T-helper 2 cell (primary cell): ENCODE results near the gene LAMA2.

Experiments used
- DNase-seq, 5 experiments: peaks; one replicate each; pipeline versions ENCODE4 v3.0.0 to v3.0.0-alpha.2; 2012 to 2022

Gene LAMA2

GRCh38 chr6:129233458-129234134 is 350.7 kb downstream of the LAMA2 start:
- no peak for DNase-seq

- DNase-seq = no peak
Measured at GRCh38 chr6:129235167-129236000, 352.4 kb downstream of the LAMA2 start.

- DNase-seq = no peak
Measured at GRCh38 chr6:129236001-129236517, 353.1 kb downstream of the LAMA2 start.

GRCh38 chr6:129238991-129239390 is 356.1 kb downstream of the LAMA2 start:
- DNase-seq = no peak

GRCh38 chr6:129239825-129240491 is 357.0 kb downstream of the LAMA2 start:
- no peak for DNase-seq

GRCh38 chr6:129240492-129240853 is 357.5 kb downstream of the LAMA2 start:
- no peak for DNase-seq

- DNase-seq = no peak
Measured at GRCh38 chr6:129242546-129242945, 359.6 kb downstream of the LAMA2 start.

GRCh38 chr6:129243377-129243776 is 360.4 kb downstream of the LAMA2 start:
- DNase-seq = no peak

GRCh38 chr6:129248946-129249345 is 366.0 kb downstream of the LAMA2 start:
- no peak for DNase-seq

GRCh38 chr6:129251669-129252376 is 368.9 kb downstream of the LAMA2 start:
- peak in 3 of 5 experiments; percentile 10 to 57 (median 24) for DNase-seq

GRCh38 chr6:129252377-129253071 is 369.6 kb downstream of the LAMA2 start:
- no peak for DNase-seq

- no peak for DNase-seq
Measured at GRCh38 chr6:129253242-129253641, 370.3 kb downstream of the LAMA2 start.

- peak in 1 of 5 experiments; percentile 53 for DNase-seq
Measured at GRCh38 chr6:129253727-129254126, 370.8 kb downstream of the LAMA2 start.

GRCh38 chr6:129257196-129257595 is 374.3 kb downstream of the LAMA2 start:
- DNase-seq = no peak

- no peak for DNase-seq
Measured at GRCh38 chr6:129262661-129263060, 379.7 kb downstream of the LAMA2 start.

GRCh38 chr6:129263176-129263575 is 380.2 kb downstream of the LAMA2 start:
- DNase-seq = no peak

- DNase-seq = no peak
Measured at GRCh38 chr6:129264480-129265045, 381.6 kb downstream of the LAMA2 start.

- DNase-seq = no peak
Measured at GRCh38 chr6:129267028-129267427, 384.1 kb downstream of the LAMA2 start.

GRCh38 chr6:129269076-129269475 is 386.1 kb downstream of the LAMA2 start:
- DNase-seq = no peak

- no peak for DNase-seq
Measured at GRCh38 chr6:129269891-129270290, 387.0 kb downstream of the LAMA2 start.

GRCh38 chr6:129270450-129270849 is 387.5 kb downstream of the LAMA2 start:
- no peak for DNase-seq

GRCh38 chr6:129273161-129273560 is 390.2 kb downstream of the LAMA2 start:
- DNase-seq = no peak
